HFFc6 (cell line): Measurements from ENCODE around the gene MUC5B. TPM values are rescaled to one million over a fixed set of nuclear protein-coding genes. Genes with fewer than 3 reads are reported as not detected.

Experiments used
- DNase-seq: peaks from one replicate; pipeline ENCODE4 v3.0.0-alpha.2; 2018
- H3K27ac Mint-ChIP-seq: 2 replicates; pipeline ENCODE4 v1.8.0; 2020; ENCODE audit warnings: mild to moderate bottlenecking, mixed read lengths
- H3K27me3 Mint-ChIP-seq: 2 replicates; pipeline ENCODE4 v1.8.0; 2021; ENCODE audit warnings: mild to moderate bottlenecking, moderate library complexity, mixed read lengths; ENCODE audit not compliant: insufficient read depth
- H3K36me3 Mint-ChIP-seq: 2 replicates; pipeline ENCODE4 v1.8.0; 2021; ENCODE audit warnings: low read depth, mixed read lengths
- H3K4me1 Mint-ChIP-seq: 2 replicates; pipeline ENCODE4 v1.8.0; 2020; ENCODE audit warnings: low read depth, mixed read lengths
- H3K4me3 Mint-ChIP-seq: 2 replicates; pipeline ENCODE4 v1.8.0; 2020; ENCODE audit warnings: mild to moderate bottlenecking, moderate library complexity, mixed read lengths
- H3K9me3 Mint-ChIP-seq: 2 replicates; pipeline ENCODE4 v1.8.0; 2020; ENCODE audit warnings: mild to moderate bottlenecking, mixed read lengths
- total RNA-seq, 6 experiments: library from RNA; stranded (reverse); fragmentation: NEBNext Ultra II Directional; extraction: Animal tissue kit (Norgen Biotek cat#: 25700); gene quantifications; 2 replicates in 1 of 6; 3 replicates in 5 of 6; pipeline ENCODE4 v1.2.3, GENCODE V29; 2021
- TF ChIP-seq, protein P1 (sequence below): fragments of 200-600 bp; sonication (generic); IDR thresholded peaks from 2 replicates; pipeline ENCODE4 v1.5.0; 2021; ENCODE audit warnings: antibody characterized with exemption, mild to moderate bottlenecking

MUC5B gene
- total RNA-seq, 6 experiments from 2014 or later = not detected

DNA sequence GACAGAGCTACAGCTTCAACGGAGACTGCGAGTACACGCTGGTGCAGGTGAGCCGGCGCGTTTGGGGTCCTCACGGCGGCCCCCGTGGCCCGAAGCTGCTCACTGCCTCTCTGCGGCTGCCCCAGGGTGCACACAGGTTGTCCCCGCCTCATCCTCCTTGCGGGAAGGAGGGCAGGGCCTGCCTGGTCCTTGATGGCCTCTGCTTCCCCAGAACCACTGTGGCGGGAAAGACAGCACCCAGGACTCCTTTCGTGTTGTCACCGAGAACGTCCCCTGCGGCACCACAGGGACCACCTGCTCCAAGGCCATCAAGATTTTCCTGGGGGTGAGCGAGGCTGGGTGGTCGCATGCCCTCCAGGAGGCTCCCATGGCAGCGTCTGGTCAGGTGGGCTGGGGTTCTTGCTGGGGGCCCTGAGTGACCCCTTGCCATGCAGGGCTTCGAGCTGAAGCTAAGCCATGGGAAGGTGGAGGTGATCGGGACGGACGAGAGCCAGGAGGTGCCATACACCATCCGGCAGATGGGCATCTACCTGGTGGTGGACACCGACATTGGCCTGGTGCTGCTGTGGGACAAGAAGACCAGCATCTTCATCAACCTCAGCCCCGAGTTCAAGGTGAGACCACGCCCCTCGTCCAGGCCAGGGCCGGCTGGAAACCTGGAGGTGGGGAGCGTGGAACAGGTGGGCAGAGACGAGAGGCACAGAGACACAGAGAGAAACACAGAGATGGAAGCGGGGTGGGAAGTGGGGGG is 45.7 kb upstream of the MUC5B start:
- Mint-ChIP-seq H3K9me3 (peaks cover 15% of the 10 kb centered on the region), H3K27ac (no peak overlapping the region), H3K27me3 (no peaks in the 10 kb centered on the region), H3K36me3 (peaks cover 8% of the 10 kb centered on the region; the same call in 1 of the 2 replicates), H3K4me1 (no peaks in the 10 kb centered on the region), H3K4me3 (no peak overlapping the region)
- DNase-seq = no peak
- TF ChIP-seq, protein P1, sequence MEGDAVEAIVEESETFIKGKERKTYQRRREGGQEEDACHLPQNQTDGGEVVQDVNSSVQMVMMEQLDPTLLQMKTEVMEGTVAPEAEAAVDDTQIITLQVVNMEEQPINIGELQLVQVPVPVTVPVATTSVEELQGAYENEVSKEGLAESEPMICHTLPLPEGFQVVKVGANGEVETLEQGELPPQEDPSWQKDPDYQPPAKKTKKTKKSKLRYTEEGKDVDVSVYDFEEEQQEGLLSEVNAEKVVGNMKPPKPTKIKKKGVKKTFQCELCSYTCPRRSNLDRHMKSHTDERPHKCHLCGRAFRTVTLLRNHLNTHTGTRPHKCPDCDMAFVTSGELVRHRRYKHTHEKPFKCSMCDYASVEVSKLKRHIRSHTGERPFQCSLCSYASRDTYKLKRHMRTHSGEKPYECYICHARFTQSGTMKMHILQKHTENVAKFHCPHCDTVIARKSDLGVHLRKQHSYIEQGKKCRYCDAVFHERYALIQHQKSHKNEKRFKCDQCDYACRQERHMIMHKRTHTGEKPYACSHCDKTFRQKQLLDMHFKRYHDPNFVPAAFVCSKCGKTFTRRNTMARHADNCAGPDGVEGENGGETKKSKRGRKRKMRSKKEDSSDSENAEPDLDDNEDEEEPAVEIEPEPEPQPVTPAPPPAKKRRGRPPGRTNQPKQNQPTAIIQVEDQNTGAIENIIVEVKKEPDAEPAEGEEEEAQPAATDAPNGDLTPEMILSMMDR = no peak

DNA sequence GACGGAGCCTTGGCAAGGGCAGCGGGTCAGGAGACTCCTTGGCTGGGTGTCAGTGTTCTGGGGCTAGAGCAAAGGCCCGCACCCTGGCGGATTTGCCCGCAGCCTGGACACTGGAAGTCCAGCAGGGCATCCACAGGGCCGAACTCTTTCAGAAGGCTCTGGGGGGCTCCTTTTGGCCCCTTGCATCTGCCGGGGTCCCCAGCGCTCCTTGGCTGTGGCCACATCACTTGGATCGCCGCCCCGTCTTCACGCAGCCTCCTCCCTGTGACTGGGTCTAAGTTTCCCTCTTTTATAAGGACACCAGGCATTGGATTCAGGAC is 45.1 kb upstream of the MUC5B start:
- Mint-ChIP-seq H3K4me1 (no peaks in the 10 kb centered on the region), H3K36me3 (peaks cover 8% of the 10 kb centered on the region; the same call in 1 of the 2 replicates), H3K27ac (no peak overlapping the region), H3K9me3 (peaks cover 19% of the 10 kb centered on the region), H3K27me3 (no peaks in the 10 kb centered on the region), H3K4me3 (no peak overlapping the region)
- TF ChIP-seq, protein P1 = no peak
- no peak for DNase-seq

DNA sequence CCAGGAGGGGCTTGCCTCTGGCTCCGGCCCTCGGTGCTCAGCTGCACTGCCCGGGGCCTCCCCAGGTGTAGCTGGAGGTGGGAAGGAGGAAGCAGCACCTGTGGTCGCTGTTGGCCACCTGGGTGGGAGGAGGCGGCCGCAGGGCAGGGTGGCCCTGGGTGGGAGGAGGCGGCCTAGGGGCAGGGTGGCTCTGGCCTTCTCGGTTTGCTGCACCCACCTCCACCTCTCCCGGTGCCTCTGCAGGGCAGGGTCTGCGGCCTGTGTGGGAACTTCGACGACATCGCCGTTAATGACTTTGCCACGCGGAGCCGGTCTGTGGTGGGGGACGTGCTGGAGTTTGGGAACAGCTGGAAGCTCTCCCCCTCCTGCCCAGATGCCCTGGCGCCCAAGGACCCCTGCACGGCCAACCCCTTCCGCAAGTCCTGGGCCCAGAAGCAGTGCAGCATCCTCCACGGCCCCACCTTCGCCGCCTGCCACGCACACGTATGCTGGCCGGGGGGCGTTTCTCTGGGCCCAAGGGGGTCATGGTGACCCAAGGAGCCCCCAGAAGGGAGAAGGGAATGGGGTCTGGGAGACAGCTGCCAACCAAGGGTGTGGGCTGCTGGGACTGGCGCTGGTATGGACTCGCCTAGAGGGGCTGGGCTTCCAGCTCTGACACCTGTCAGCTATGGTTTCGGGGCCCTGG is 44.5 kb upstream of the MUC5B start:
- Mint-ChIP-seq H3K27me3 (no peaks in the 10 kb centered on the region), H3K27ac (no peak overlapping the region), H3K36me3 (peaks cover 8% of the 10 kb centered on the region; the same call in 1 of the 2 replicates), H3K4me1 (no peaks in the 10 kb centered on the region), H3K9me3 (peaks cover 19% of the 10 kb centered on the region), H3K4me3 (no peak overlapping the region)
- TF ChIP-seq, protein P1 = no peak
- DNase-seq = no peak

DNA sequence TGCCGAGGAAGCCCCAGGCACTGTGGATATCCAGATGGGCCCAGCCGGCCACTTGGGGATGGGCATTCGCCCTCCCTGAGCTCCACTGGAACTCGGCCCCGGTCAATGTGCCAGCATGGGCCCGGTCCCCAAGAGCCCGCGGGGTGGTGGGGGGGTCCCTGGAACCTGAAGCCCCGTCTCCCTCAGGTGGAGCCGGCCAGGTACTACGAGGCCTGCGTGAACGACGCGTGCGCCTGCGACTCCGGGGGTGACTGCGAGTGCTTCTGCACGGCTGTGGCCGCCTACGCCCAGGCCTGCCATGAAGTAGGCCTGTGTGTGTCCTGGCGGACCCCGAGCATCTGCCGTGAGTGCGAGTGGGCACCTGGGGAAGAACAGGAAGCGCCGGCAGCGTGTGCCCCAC is 44.0 kb upstream of the MUC5B start:
- TF ChIP-seq, protein P1 = no peak
- H3K27me3 Mint-ChIP-seq = no peaks in the 10 kb centered on the region
- H3K27ac Mint-ChIP-seq = no peak overlapping the region
- H3K4me1 Mint-ChIP-seq = no peaks in the 10 kb centered on the region
- no peak for DNase-seq
- H3K36me3 Mint-ChIP-seq = peaks cover 8% of the 10 kb centered on the region; the same call in 1 of the 2 replicates
- no peak overlapping the region for H3K4me3 Mint-ChIP-seq
- H3K9me3 Mint-ChIP-seq = peaks cover 19% of the 10 kb centered on the region

DNA sequence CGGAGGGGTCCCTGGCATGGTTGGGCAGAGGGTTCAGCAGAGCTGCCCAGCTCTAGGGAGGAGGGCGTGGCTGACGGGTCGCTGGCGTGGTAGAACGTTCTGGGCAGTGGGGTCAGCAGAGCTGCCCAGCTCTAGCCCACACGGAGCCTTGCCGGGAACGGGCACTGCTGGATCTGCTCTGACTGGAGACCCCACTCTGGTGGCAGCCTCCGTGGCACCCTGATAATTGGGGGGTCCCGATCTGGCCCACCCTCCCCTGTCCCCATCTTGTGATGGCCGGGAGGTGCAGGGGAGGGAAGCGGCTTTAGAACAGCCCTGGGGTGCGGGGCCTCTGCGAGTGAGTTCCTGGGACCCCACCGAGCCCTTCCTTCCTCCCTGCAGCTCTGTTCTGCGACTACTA is 43.2 kb upstream of the MUC5B start:
- TF ChIP-seq, protein P1 = no peak
- no peak overlapping the region for H3K4me3 Mint-ChIP-seq
- H3K27ac Mint-ChIP-seq = no peak overlapping the region
- DNase-seq = no peak
- H3K4me1 Mint-ChIP-seq = no peaks in the 10 kb centered on the region
- H3K9me3 Mint-ChIP-seq = peaks cover 19% of the 10 kb centered on the region
- no peaks in the 10 kb centered on the region for H3K27me3 Mint-ChIP-seq
- H3K36me3 Mint-ChIP-seq = peaks cover 8% of the 10 kb centered on the region; the same call in 1 of the 2 replicates
